ENCODE data around the gene PLEKHA5. TPM values are rescaled to one million over a fixed set of nuclear protein-coding genes. Genes with fewer than 3 reads are reported as not detected.

Gene PLEKHA5
- total RNA-seq, 1 experiment from 2014 or later, result 6.3 TPM

GRCh38 chr12:19113464-19113863 lies 16.1 kb upstream of the PLEKHA5 start:
- Histone ChIP-seq H3K4me1 (ENCODE audit: control insufficient read depth, insufficient read depth, low read length) (no peaks in the 10 kb centered on the region), H3K27ac (ENCODE audit: low read length) (no peak overlapping the region), H3K4me3 (ENCODE audit: low read depth in 2 of 2, low read length in 2 of 2) (no peak overlapping the region), H3K36me3 (ENCODE audit: control insufficient read depth, insufficient read depth, low read length) (no peaks in the 10 kb centered on the region), H3K9me3 (ENCODE audit: control insufficient read depth, insufficient read depth, low read depth, low read length) (no peaks in the 10 kb centered on the region), H3K27me3 (ENCODE audit: control insufficient read depth, insufficient read depth, low read length) (no peaks in the 10 kb centered on the region)
- BruUV-seq (replicated peaks), result no TSS peak
- TF ChIP-seq TCF7L2 (IDR thresholded peaks at IDR 0.05; ENCODE audit: low read depth, low read length) (no peak), SIN3A (IDR thresholded peaks at IDR 0.05; ENCODE audit: borderline replicate concordance, insufficient read depth, low read depth, low read length) (no peak), POLR2AphosphoS5 (IDR thresholded peaks at IDR 0.05; ENCODE audit: low read depth, low read length) (no peak), REST (IDR thresholded peaks at IDR 0.05; ENCODE audit: insufficient read depth in 1 of 2, low read depth in 2 of 2, low read length in 1 of 2) (no peak)
- TF ChIP-seq, protein P1, sequence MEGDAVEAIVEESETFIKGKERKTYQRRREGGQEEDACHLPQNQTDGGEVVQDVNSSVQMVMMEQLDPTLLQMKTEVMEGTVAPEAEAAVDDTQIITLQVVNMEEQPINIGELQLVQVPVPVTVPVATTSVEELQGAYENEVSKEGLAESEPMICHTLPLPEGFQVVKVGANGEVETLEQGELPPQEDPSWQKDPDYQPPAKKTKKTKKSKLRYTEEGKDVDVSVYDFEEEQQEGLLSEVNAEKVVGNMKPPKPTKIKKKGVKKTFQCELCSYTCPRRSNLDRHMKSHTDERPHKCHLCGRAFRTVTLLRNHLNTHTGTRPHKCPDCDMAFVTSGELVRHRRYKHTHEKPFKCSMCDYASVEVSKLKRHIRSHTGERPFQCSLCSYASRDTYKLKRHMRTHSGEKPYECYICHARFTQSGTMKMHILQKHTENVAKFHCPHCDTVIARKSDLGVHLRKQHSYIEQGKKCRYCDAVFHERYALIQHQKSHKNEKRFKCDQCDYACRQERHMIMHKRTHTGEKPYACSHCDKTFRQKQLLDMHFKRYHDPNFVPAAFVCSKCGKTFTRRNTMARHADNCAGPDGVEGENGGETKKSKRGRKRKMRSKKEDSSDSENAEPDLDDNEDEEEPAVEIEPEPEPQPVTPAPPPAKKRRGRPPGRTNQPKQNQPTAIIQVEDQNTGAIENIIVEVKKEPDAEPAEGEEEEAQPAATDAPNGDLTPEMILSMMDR (IDR thresholded peaks at IDR 0.05), result no peak
- CTCF ChIA-PET, result no interaction called here
- in situ Hi-C loops (cut with HindIII; ENCODE audit: low pct_unique_long_range_greater_than_20kb, low sequenced_read_pairs), result no loop called here
- no peak for ATAC-seq
- DNase-seq (ENCODE audit: low read depth, low spot score), result no peak
- POLR2A ChIA-PET, result interaction anchor here (0.6 kb wide), 1 partner anchor 49 kb away, joined by 3 read pairs; no protein-coding TSS in a partner anchor
- intact Hi-C loops (cut with micrococcal nuclease; ENCODE audit: unreplicated experiment), result no loop called here

DNA sequence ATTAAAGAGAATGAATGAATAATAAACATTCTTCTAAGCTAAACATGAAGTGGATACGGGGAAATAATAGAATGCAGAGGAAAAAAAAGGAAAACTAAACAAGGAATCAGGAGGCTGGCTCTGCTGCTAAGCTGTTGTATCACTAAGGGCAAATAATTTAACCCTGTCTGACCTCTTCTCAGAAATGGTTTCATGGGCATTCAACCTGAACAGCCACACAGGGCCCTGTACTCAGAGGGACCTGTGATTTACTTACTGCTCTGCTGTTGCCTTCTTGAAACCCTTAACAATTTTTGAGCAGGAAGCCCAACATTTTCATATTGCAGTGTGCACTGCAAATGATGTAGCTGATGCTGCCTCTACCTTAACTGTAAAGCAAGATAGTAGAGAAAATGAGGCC lies 14.2 kb upstream of the PLEKHA5 start:
- TF ChIP-seq REST (IDR thresholded peaks at IDR 0.05; ENCODE audit: insufficient read depth in 1 of 2, low read depth in 2 of 2, low read length in 1 of 2) (no peak), POLR2AphosphoS5 (IDR thresholded peaks at IDR 0.05; ENCODE audit: low read depth, low read length) (no peak), TCF7L2 (IDR thresholded peaks at IDR 0.05; ENCODE audit: low read depth, low read length) (no peak), SIN3A (IDR thresholded peaks at IDR 0.05; ENCODE audit: borderline replicate concordance, insufficient read depth, low read depth, low read length) (no peak)
- TF ChIP-seq, protein P1 (IDR thresholded peaks at IDR 0.05), result no peak
- intact Hi-C loops (cut with micrococcal nuclease; ENCODE audit: unreplicated experiment) (no loop called here), in situ Hi-C loops (cut with HindIII; ENCODE audit: low pct_unique_long_range_greater_than_20kb, low sequenced_read_pairs) (no loop called here)
- H3K36me3 ChIP-seq (ENCODE audit: control insufficient read depth, insufficient read depth, low read length), result no peaks in the 10 kb centered on the region
- no peak overlapping the region for H3K4me3 ChIP-seq (ENCODE audit: low read depth in 2 of 2, low read length in 2 of 2)
- ATAC-seq, result no peak
- H3K27me3 ChIP-seq (ENCODE audit: control insufficient read depth, insufficient read depth, low read length), result no peaks in the 10 kb centered on the region
- DNase-seq (ENCODE audit: low read depth, low spot score), result no peak
- no peaks in the 10 kb centered on the region for H3K9me3 ChIP-seq (ENCODE audit: control insufficient read depth, insufficient read depth, low read depth, low read length)
- H3K4me1 ChIP-seq (ENCODE audit: control insufficient read depth, insufficient read depth, low read length), result no peaks in the 10 kb centered on the region
- ChIA-PET POLR2A (no interaction called here), CTCF (no interaction called here)
- no peak overlapping the region for H3K27ac ChIP-seq (ENCODE audit: low read length)
- no TSS peak for BruUV-seq (replicated peaks)
